HEK293T (cell line): Measurements from ENCODE around the gene CYP17A1.

Experiments used
- LEF1 ChIP-seq: fragments of 450-650 bp; IDR thresholded peaks from 2 replicates; pipeline ENCODE4 v1.6.1; 2017; ENCODE audit warnings: mild to moderate bottlenecking, borderline replicate concordance
- NFRKB ChIP-seq: fragments of 450-650 bp; IDR thresholded peaks from 2 replicates; pipeline ENCODE4 v1.6.1; 2016; ENCODE audit warnings: mild to moderate bottlenecking, moderate library complexity
- TF ChIP-seq, protein P1 (sequence below): fragments of 450-650 bp; IDR thresholded peaks from 2 replicates; pipeline ENCODE4 v1.6.1; 2016

DNA sequence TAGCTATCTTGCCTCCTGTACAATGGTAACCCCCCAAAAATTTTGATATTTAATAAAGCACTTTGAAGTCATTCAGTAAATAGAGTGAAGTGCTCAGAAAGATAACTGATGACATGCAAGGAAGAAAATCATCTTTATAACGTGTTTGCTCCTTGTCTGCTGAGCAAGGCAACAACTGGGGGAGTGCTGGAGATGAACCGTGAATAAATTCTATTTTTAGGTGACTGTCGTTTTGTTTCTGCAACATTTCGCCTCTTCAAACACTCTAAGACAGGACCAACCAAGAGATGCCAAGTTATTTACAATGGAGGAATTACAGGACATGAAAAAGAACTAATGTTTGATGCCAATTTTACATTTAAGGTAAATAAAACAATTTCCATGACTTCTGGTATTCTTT lies 41.4 kb upstream of the CYP17A1 start:
- TF ChIP-seq LEF1, result no peak
- TF ChIP-seq, protein P1, sequence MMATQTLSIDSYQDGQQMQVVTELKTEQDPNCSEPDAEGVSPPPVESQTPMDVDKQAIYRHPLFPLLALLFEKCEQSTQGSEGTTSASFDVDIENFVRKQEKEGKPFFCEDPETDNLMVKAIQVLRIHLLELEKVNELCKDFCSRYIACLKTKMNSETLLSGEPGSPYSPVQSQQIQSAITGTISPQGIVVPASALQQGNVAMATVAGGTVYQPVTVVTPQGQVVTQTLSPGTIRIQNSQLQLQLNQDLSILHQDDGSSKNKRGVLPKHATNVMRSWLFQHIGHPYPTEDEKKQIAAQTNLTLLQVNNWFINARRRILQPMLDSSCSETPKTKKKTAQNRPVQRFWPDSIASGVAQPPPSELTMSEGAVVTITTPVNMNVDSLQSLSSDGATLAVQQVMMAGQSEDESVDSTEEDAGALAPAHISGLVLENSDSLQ, result no peak
- TF ChIP-seq NFRKB, result no peak
